Esophagus (tissue), 2 donors: ENCODE measurements around the gene CTNS. TPM values are rescaled to one million over a fixed set of nuclear protein-coding genes. Genes with fewer than 3 reads are reported as not detected.

ENCODE experiments used
- H3K27ac ChIP-seq, 2 donors: one replicate each; pipeline ENCODE4 v1.5.1; 2013; ENCODE audit warnings: low read depth in 2 of 2, mild to moderate bottlenecking in 2 of 2, inconsistent platforms in 1 of 2, low read length in 1 of 2, moderate library complexity in 1 of 2
- H3K27me3 ChIP-seq, 2 donors: one replicate each; pipeline ENCODE4 v1.6.1; 2013; ENCODE audit warnings: low read length in 2 of 2, control low read depth in 1 of 2, mild to moderate bottlenecking in 1 of 2; ENCODE audit not compliant: insufficient read depth in 2 of 2, control insufficient read depth in 1 of 2
- H3K36me3 ChIP-seq, 2 donors: one replicate each; pipeline ENCODE4 v1.6.1; 2013; ENCODE audit warnings: low read length in 1 of 2; ENCODE audit not compliant: control insufficient read depth in 2 of 2, insufficient read depth in 2 of 2
- H3K4me1 ChIP-seq, 2 donors: one replicate each; pipeline ENCODE4 v1.6.1; 2013; ENCODE audit warnings: low read length in 1 of 2; ENCODE audit not compliant: control insufficient read depth in 2 of 2, insufficient read depth in 2 of 2
- H3K4me3 ChIP-seq, 2 donors: one replicate each; pipeline ENCODE4 v1.5.1; 2013; ENCODE audit warnings: low read length in 2 of 2, mild to moderate bottlenecking in 2 of 2, low read depth in 1 of 2, moderate library complexity in 1 of 2
- H3K9me3 ChIP-seq, 2 donors: one replicate each; pipeline ENCODE4 v1.6.1; 2013; ENCODE audit warnings: mild to moderate bottlenecking in 2 of 2, low read depth in 1 of 2, low read length in 1 of 2, moderate library complexity in 1 of 2; ENCODE audit not compliant: control insufficient read depth in 2 of 2, insufficient read depth in 1 of 2
- WGBS, 2 donors: extraction: QIAGEN DNeasy Blood & Tissue Kit; methylation state at CpG; one replicate each; pipeline ENCODE4 v1.1.7; 2013; 5-methylcytosine and 5-hydroxymethylcytosine counted together
- polyA plus RNA-seq, 2 donors: library from polyadenylated mRNA; stranded (reverse); fragments of 200-250 nt; gene quantifications; one replicate each; pipeline ENCODE4 v1.2.3, GENCODE V29; 2013
- donor health status: healthy with polysubstance abuse.
- donor health status: Bipolar disorder and iron deficiency.

CTNS gene
- polyA plus RNA-seq, 2 donors: 3.6 to 4.1 TPM

GRCh38 chr17:3657588-3657869, 21.0 kb downstream of the CTNS start:
- Histone ChIP-seq H3K4me1 (peaks cover 10 to 28% of the 10 kb centered on the region in 2 donors), H3K27me3 (no peaks in the 10 kb centered on the region), H3K4me3 (no peak overlapping the region), H3K36me3 (peaks cover 3 to 7% of the 10 kb centered on the region in 2 donors), H3K27ac (no peak overlapping the region), H3K9me3 (no peaks in the 10 kb centered on the region)
- WGBS, 2 donors: 62 to 66% methylated on average over 7 of the region's 7 CpGs

DNA sequence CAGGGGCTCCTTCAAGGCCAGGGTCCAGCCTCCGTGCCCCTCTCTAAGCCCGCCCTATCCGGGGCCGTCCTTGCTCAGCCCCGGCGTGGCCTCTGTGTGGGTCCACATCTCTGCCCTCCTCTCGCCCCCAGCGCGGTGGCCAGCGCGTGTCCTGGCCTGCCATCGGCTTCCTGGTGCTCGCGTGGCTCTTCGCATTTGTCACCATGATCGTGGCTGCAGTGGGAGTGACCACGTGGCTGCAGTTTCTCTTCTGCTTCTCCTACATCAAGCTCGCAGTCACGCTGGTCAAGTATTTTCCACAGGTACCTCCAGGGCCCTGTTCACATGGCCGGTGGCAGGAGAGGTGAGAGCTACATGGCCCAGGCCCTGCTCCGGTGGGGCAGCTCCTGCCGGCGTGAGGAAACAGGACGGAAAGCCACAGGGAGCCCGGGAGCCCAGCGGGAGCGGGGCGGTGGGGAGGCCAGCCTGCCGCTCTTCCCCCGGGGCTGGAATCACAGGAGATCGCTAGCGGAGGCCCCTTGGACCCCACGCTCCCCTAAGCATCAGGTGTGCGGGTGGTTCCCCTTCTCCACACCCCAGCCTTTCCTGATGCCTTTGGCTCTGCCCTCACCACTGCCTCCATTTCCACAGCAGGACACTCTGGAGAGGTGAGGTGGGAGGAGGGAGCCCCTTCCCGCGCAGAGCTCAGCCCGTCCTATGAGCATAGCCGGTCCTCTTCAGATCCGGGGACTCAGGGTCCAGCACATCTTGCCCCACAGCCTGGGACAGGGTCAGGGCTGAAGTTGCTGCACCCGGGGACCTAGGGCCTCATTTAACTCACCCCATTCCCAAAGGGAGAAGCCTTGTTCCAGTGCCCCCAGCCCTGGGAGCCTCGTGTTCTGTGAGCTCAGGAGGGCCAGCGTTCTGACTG, 21.6 kb downstream of the CTNS start:
- H3K36me3 ChIP-seq: peaks cover 8 to 10% of the 10 kb centered on the region in 2 donors
- H3K4me1 ChIP-seq: peaks cover 10 to 28% of the 10 kb centered on the region in 2 donors

GRCh38 chr17:3658784-3659449, 22.4 kb downstream of the CTNS start:
- Histone ChIP-seq H3K27me3 (no peaks in the 10 kb centered on the region), H3K4me3 (no peak overlapping the region), H3K36me3 (peaks cover 15 to 17% of the 10 kb centered on the region in 2 donors), H3K4me1 (peaks cover 10 to 28% of the 10 kb centered on the region in 2 donors), H3K27ac (peak overlapping the region; percentile 74 to 87), H3K9me3 (no peaks in the 10 kb centered on the region)
- 57 to 61% methylated on average over 22 of the region's 22 CpGs for WGBS, 2 donors

More for the DNA sequence above, 21.6 kb downstream of the CTNS start:
- H3K4me3 ChIP-seq: no peak overlapping the region
- H3K9me3 ChIP-seq: no peaks in the 10 kb centered on the region
- no peaks in the 10 kb centered on the region for H3K27me3 ChIP-seq
- H3K27ac ChIP-seq: peak overlapping the region in 1 of 2 donors; percentile 10
- 73 to 80% methylated on average over 42 of the region's 42 CpGs for WGBS, 2 donors

DNA sequence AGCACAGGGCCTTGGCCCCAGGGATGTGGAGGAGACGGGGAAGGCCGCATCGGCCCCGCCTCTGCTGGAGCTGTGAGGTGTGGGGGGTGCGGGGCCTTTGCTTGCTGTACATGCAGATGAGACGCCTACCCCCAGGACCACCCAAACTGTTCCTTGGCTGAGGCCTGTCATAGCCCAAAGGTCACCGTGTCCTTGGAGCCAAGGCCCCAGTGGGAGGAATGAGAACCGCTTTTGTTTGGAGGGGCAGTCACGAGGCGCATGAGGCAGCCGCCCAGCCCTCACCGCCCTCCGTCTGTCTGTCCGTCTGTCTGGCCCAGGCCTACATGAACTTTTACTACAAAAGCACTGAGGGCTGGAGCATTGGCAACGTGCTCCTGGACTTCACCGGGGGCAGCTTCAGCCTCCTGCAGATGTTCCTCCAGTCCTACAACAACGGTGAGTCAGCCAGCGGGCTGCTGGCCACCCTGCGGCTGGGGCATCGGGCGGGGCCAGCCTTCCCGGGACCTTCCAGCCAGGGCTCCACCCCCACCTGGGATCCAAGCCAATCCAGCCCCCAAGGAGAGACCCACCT, 23.1 kb downstream of the CTNS start:
- peaks cover 19 to 25% of the 10 kb centered on the region in 2 donors for H3K36me3 ChIP-seq
- WGBS, 2 donors: 27 to 61% methylated on average over 21 to 22 of the region's 22 CpGs

DNA sequence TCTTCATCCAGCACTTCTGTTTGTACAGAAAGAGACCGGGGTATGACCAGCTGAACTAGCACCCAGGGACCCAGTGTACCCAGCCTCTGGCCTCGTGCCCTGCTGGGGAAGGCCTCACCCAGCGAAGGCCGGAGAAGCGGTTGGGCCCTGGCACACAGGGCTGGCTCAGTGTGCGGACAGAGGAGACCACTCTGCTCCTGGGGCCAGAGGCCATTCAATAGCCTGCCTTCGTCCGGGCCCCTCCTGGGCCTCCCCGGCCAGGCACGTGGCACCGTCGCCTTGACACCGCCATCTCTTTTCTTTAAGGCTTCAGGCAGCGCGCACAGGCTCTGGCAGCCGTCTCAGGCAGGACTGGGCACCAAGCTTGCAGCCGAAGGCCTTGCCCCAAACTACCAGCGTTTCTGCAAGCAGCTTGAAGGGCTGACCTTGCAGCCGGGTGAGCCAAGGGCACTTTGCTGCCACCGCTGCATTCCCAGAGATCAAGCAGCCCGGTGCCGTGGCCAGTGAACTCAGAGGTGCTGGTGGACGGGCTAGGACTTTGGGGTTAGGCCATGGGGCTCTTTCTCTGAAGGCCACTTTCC, 23.8 kb downstream of the CTNS start:
- 69 to 80% methylated on average over 23 of the region's 23 CpGs for WGBS, 2 donors
- Histone ChIP-seq H3K27me3 (no peaks in the 10 kb centered on the region), H3K4me1 (peaks cover 10 to 28% of the 10 kb centered on the region in 2 donors), H3K9me3 (no peaks in the 10 kb centered on the region), H3K27ac (peak overlapping the region; percentile 74 to 87), H3K4me3 (no peak overlapping the region), H3K36me3 (peaks cover 19 to 28% of the 10 kb centered on the region in 2 donors)

More for the DNA sequence above, 23.1 kb downstream of the CTNS start:
- Histone ChIP-seq H3K27ac (peak overlapping the region; percentile 74 to 87), H3K4me3 (no peak overlapping the region), H3K27me3 (no peaks in the 10 kb centered on the region), H3K4me1 (peaks cover 10 to 28% of the 10 kb centered on the region in 2 donors), H3K9me3 (no peaks in the 10 kb centered on the region)

- H3K4me3 ChIP-seq: no peak overlapping the region
- H3K27ac ChIP-seq: no peak overlapping the region
- H3K36me3 ChIP-seq: peaks cover 19 to 28% of the 10 kb centered on the region in 2 donors
- WGBS, 2 donors: 88 to 89% methylated on average over 32 to 33 of the region's 33 CpGs
- H3K4me1 ChIP-seq: peaks cover 12 to 26% of the 10 kb centered on the region in 2 donors
- no peaks in the 10 kb centered on the region for H3K9me3 ChIP-seq
- no peaks in the 10 kb centered on the region for H3K27me3 ChIP-seq
Measured at GRCh38 chr17:3663102-3664011, 26.8 kb downstream of the CTNS start.

GRCh38 chr17:3665834-3666233, 29.3 kb downstream of the CTNS start:
- Histone ChIP-seq H3K27me3 (no peaks in the 10 kb centered on the region), H3K27ac (peak overlapping the region; percentile 79 to 86), H3K36me3 (peaks cover 19 to 28% of the 10 kb centered on the region in 2 donors), H3K4me3 (peak overlapping the region in 1 of 2 donors; percentile 24), H3K4me1 (peaks cover 3% of the 10 kb centered on the region in 2 donors), H3K9me3 (no peaks in the 10 kb centered on the region)
- 42 to 73% methylated on average over 5 of the region's 5 CpGs for WGBS, 2 donors

DNA sequence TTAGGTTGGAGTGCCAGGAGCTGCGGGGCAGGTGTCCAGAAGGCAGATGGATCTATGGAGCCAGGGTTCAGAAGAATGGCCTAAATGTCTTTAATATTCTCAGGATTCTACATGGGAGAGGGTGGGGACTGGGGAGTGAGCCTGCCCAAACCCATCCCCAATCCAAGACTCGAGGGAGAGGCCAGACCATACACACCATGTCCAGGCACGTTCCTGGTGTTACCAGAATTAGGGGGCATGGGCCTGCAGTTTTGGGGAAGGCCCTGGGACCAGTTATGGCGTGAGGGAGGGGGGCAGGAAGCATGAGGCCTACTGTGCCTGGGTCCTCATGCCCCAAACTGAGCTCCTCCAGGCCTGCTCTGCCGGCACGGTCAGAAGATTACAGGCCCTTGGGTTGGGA, 30.0 kb downstream of the CTNS start:
- WGBS, 2 donors: 49 to 60% methylated on average over 6 of the region's 6 CpGs
- peaks cover 3% of the 10 kb centered on the region in 2 donors for H3K4me1 ChIP-seq
- peaks cover 19 to 27% of the 10 kb centered on the region in 2 donors for H3K36me3 ChIP-seq
- no peaks in the 10 kb centered on the region for H3K27me3 ChIP-seq
- H3K4me3 ChIP-seq: peak overlapping the region in 1 of 2 donors; percentile 24
- no peaks in the 10 kb centered on the region for H3K9me3 ChIP-seq
- peak overlapping the region; percentile 79 to 86 for H3K27ac ChIP-seq
